ELF-1 (cell line): Measurements from ENCODE around the gene PIGU.

Source experiments
- DNase-seq: peaks from one replicate; pipeline ENCODE4 v3.0.0-alpha.2; 2016; ENCODE audit warnings: low read depth, low spot score

The PIGU gene

GRCh38 chr20:34579191-34579978, 97.5 kb downstream of the PIGU start:
- DNase-seq: no peak

- no peak for DNase-seq
Measured at GRCh38 chr20:34578521-34578920, 98.4 kb downstream of the PIGU start.

- no peak for DNase-seq
Measured at GRCh38 chr20:34578025-34578424, 98.9 kb downstream of the PIGU start.

GRCh38 chr20:34577061-34577460, 99.8 kb downstream of the PIGU start:
- DNase-seq: no peak

GRCh38 chr20:34575756-34576155, 101.1 kb downstream of the PIGU start:
- DNase-seq: no peak

- no peak for DNase-seq
Measured at GRCh38 chr20:34575271-34575670, 101.6 kb downstream of the PIGU start.

- no peak for DNase-seq
Measured at GRCh38 chr20:34574861-34575260, 102.0 kb downstream of the PIGU start.

- no peak for DNase-seq
Measured at GRCh38 chr20:34574426-34574825, 102.5 kb downstream of the PIGU start.

- DNase-seq: no peak
Measured at GRCh38 chr20:34573541-34574300, 103.2 kb downstream of the PIGU start.

GRCh38 chr20:34571753-34572152, 105.1 kb downstream of the PIGU start:
- no peak for DNase-seq

GRCh38 chr20:34570859-34571306, 106.0 kb downstream of the PIGU start:
- DNase-seq: peak; percentile 39

GRCh38 chr20:34569598-34569997, 107.3 kb downstream of the PIGU start:
- DNase-seq: no peak

- peak; percentile 89 for DNase-seq
Measured at GRCh38 chr20:34567892-34568865, 108.7 kb downstream of the PIGU start.

GRCh38 chr20:34566978-34567891, 109.7 kb downstream of the PIGU start:
- DNase-seq: no peak

GRCh38 chr20:34564833-34565232, 112.1 kb downstream of the PIGU start:
- DNase-seq: no peak

GRCh38 chr20:34562641-34563040, 114.3 kb downstream of the PIGU start:
- peak; percentile 45 for DNase-seq

- DNase-seq: no peak
Measured at GRCh38 chr20:34561661-34562060, 115.2 kb downstream of the PIGU start.

GRCh38 chr20:34560614-34561013, 116.3 kb downstream of the PIGU start:
- DNase-seq: no peak

- no peak for DNase-seq
Measured at GRCh38 chr20:34560141-34560523, 116.8 kb downstream of the PIGU start.

- no peak for DNase-seq
Measured at GRCh38 chr20:34559311-34560140, 117.4 kb downstream of the PIGU start.
